Suprapubic skin (tissue), 4 donors: ENCODE measurements around the gene MTERF4.

ENCODE experiments used
- CTCF ChIP-seq, 2 donors: fragments of 200-600 bp in 1 of 2; fragments of 450-650 bp in 1 of 2; sonication (generic) in 1 of 2; IDR thresholded peaks; one replicate each; pipeline ENCODE4 v1.5.1; 2016 to 2019; ENCODE audit warnings: antibody characterized with exemption in 2 of 2, mild to moderate bottlenecking in 1 of 2, moderate library complexity in 1 of 2
- EP300 ChIP-seq: sonication (generic); formaldehyde crosslinking; IDR thresholded peaks from one replicate; pipeline ENCODE4 v1.6.1; 2017; ENCODE audit warnings: antibody characterized with exemption
- POLR2A ChIP-seq, 2 donors: fragments of 450-650 bp; IDR thresholded peaks; one replicate each; pipeline ENCODE4 v1.6.1; 2017; ENCODE audit warnings: antibody characterized with exemption in 2 of 2, mild to moderate bottlenecking in 2 of 2, moderate library complexity in 2 of 2
- POLR2AphosphoS5 ChIP-seq, 3 donors: sonication (generic); formaldehyde crosslinking; IDR thresholded peaks; one replicate each; pipeline ENCODE4 v1.6.1; 2017; ENCODE audit warnings: antibody characterized with exemption in 3 of 3

DNA sequence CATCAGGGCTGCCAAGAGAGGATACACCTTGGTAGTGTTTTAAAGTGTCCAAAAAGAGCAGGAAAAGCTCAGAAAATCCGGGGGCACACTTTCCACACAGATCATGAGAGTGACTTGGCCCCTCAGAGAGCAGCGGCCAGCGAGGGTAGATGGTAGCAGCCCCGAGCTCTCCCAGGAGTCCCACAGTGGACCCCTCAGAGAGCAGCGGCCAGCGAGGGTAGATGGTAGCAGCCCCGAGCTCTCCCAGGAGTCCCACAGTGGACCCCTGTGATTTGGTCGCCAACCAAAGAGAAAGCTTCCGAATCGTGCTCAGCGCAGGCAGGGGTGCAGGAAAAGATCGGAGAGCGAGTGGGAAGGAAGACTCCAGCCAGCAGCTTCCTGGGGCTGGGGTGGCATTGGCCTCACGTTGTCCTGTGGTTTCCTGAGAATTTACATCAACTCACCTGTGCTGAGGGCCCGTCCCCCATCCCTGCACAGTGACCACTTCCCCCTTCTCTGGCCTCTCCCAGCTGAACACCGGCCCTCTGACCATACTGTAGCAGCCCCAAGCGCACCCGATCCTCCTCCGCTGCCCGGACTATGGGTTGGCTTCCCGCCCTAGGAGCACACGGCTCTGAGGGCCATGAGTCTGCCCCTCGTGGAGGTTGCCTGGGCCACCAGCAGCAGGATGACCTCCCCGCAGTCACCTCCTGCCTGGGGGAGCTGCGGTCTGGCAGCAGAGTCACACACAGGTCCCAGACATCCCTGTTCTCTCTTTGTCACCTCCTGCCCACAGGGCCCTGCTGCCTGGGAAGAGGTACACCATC lies 33.7 kb downstream of the MTERF4 start:
- TF ChIP-seq CTCF (IDR thresholded peaks at IDR 0.05) (no peak), EP300 (no peak), POLR2AphosphoS5 (IDR thresholded peaks at IDR 0.05) (no peak), POLR2A (IDR thresholded peaks at IDR 0.05) (no peak)
